ENCODE measurements around the gene CENPP. TPM values are rescaled to one million over a fixed set of nuclear protein-coding genes. Genes with fewer than 3 reads are reported as not detected.

Gene CENPP
- total RNA-seq, 2 experiments from 2014 or later, result 26.4 to 29.1 TPM

GRCh38 chr9:92293452-92294296, 32.1 kb upstream of the CENPP start, which contains the start of gene IARS1:
Gene IARS1 (minus strand): TSS chr9:92293697. CDS start chr9:92289419, 4,278 bp downstream.
- H3K4me3 Mint-ChIP-seq, result peak within 1 kb of the TSS; percentile 95
- H3K36me3 Mint-ChIP-seq (ENCODE audit: low read depth), result peaks cover 58% of the 10 kb centered on the region
- H3K27me3 Mint-ChIP-seq (ENCODE audit: low read depth), result no peaks in the 10 kb centered on the region
- H3K4me1 Mint-ChIP-seq (ENCODE audit: low read depth), result peaks cover 63% of the 10 kb centered on the region
- H3K9me3 Mint-ChIP-seq (ENCODE audit: insufficient read depth), result no peaks in the 10 kb centered on the region
- ChIA-PET CTCF (no interaction called here), POLR2A (interaction anchor here (1.0 to 1.3 kb wide), 3 partner anchors 9 to 33 kb away, joined by 3 to 5 read pairs (median 4); no protein-coding TSS in a partner anchor)
- DNase-seq (peak; percentile 99), ATAC-seq (peak; percentile 94)
- H3K27ac Mint-ChIP-seq, result peak within 1 kb of the TSS; percentile 98

GRCh38 chr9:92294297-92294676, 31.5 kb upstream of the CENPP start:
- H3K27me3 Mint-ChIP-seq (ENCODE audit: low read depth), result no peaks in the 10 kb centered on the region
- peak; percentile 33 for DNase-seq
- ATAC-seq, result peak; percentile 10
- peak overlapping the region; percentile 98 for H3K27ac Mint-ChIP-seq
- H3K9me3 Mint-ChIP-seq (ENCODE audit: insufficient read depth), result no peaks in the 10 kb centered on the region
- H3K36me3 Mint-ChIP-seq (ENCODE audit: low read depth), result peaks cover 62% of the 10 kb centered on the region
- ChIA-PET POLR2A (interaction anchor here (0.9 to 1.3 kb wide), 3 partner anchors 8 to 33 kb away, joined by 3 to 5 read pairs (median 3); partner anchors contain the start of gene CENPP), CTCF (no interaction called here)
- H3K4me3 Mint-ChIP-seq, result peak overlapping the region; percentile 95
- H3K4me1 Mint-ChIP-seq (ENCODE audit: low read depth), result peaks cover 63% of the 10 kb centered on the region

GRCh38 chr9:92295240-92295790, 30.4 kb upstream of the CENPP start:
- Mint-ChIP-seq H3K4me1 (ENCODE audit: low read depth) (peaks cover 57% of the 10 kb centered on the region), H3K4me3 (peak overlapping the region; percentile 23), H3K9me3 (ENCODE audit: insufficient read depth) (no peaks in the 10 kb centered on the region), H3K36me3 (ENCODE audit: low read depth) (peaks cover 56% of the 10 kb centered on the region), H3K27ac (peak overlapping the region; percentile 73), H3K27me3 (ENCODE audit: low read depth) (no peaks in the 10 kb centered on the region)
- ChIA-PET POLR2A (interaction anchor here (0.9 to 1.3 kb wide), 3 partner anchors 7 to 31 kb away, joined by 3 to 5 read pairs (median 3); partner anchors contain the start of genes CENPP and NOL8), CTCF (interaction anchor here (1.3 to 1.4 kb wide), 2 partner anchors 10 to 30 kb away, joined by 3 read pairs; partner anchors contain the start of gene NOL8)
- ATAC-seq, result no peak
- no peak for DNase-seq

GRCh38 chr9:92295827-92296258, 29.9 kb upstream of the CENPP start:
- ChIA-PET CTCF (interaction anchor here (1.3 to 1.4 kb wide), 2 partner anchors 9 to 29 kb away, joined by 3 read pairs; partner anchors contain the start of gene NOL8), POLR2A (interaction anchor here (1.0 kb wide), 1 partner anchor 29 kb away, joined by 3 read pairs; the partner anchor contains the start of gene NOL8)
- H3K4me1 Mint-ChIP-seq (ENCODE audit: low read depth), result peaks cover 55% of the 10 kb centered on the region
- H3K27ac Mint-ChIP-seq, result peak overlapping the region; percentile 73
- H3K27me3 Mint-ChIP-seq (ENCODE audit: low read depth), result no peaks in the 10 kb centered on the region
- no peak overlapping the region for H3K4me3 Mint-ChIP-seq
- peaks cover 53% of the 10 kb centered on the region for H3K36me3 Mint-ChIP-seq (ENCODE audit: low read depth)
- DNase-seq (peak; percentile 26), ATAC-seq (no peak)
- H3K9me3 Mint-ChIP-seq (ENCODE audit: insufficient read depth), result no peaks in the 10 kb centered on the region

GRCh38 chr9:92297611-92298010, 28.1 kb upstream of the CENPP start:
- Mint-ChIP-seq H3K4me3 (peak overlapping the region; percentile 45), H3K27ac (peak overlapping the region; percentile 69), H3K4me1 (ENCODE audit: low read depth) (peaks cover 38% of the 10 kb centered on the region), H3K9me3 (ENCODE audit: insufficient read depth) (no peaks in the 10 kb centered on the region), H3K27me3 (ENCODE audit: low read depth) (no peaks in the 10 kb centered on the region), H3K36me3 (ENCODE audit: low read depth) (peaks cover 54% of the 10 kb centered on the region)
- DNase-seq (no peak), ATAC-seq (no peak)
- ChIA-PET CTCF (no interaction called here), POLR2A (no interaction called here)

GRCh38 chr9:92298036-92298435, 27.7 kb upstream of the CENPP start:
- no peak for DNase-seq
- H3K27me3 Mint-ChIP-seq (ENCODE audit: low read depth), result no peaks in the 10 kb centered on the region
- CTCF ChIA-PET, result interaction anchor here (1.0 kb wide), 1 partner anchor 28 kb away, joined by 3 read pairs; no protein-coding TSS in a partner anchor
- ATAC-seq, result no peak
- peaks cover 54% of the 10 kb centered on the region for H3K36me3 Mint-ChIP-seq (ENCODE audit: low read depth)
- H3K9me3 Mint-ChIP-seq (ENCODE audit: insufficient read depth), result no peaks in the 10 kb centered on the region
- peak overlapping the region; percentile 69 for H3K27ac Mint-ChIP-seq
- POLR2A ChIA-PET, result no interaction called here
- peaks cover 35% of the 10 kb centered on the region for H3K4me1 Mint-ChIP-seq (ENCODE audit: low read depth)
- peak overlapping the region; percentile 45 for H3K4me3 Mint-ChIP-seq

GRCh38 chr9:92299116-92299515, 26.6 kb upstream of the CENPP start:
- CTCF ChIA-PET, result no interaction called here
- Mint-ChIP-seq H3K4me3 (no peak overlapping the region), H3K27me3 (ENCODE audit: low read depth) (no peaks in the 10 kb centered on the region), H3K27ac (peak overlapping the region; percentile 2), H3K9me3 (ENCODE audit: insufficient read depth) (no peaks in the 10 kb centered on the region), H3K36me3 (ENCODE audit: low read depth) (peaks cover 56% of the 10 kb centered on the region), H3K4me1 (ENCODE audit: low read depth) (peaks cover 32% of the 10 kb centered on the region)
- ATAC-seq, result no peak
- POLR2A ChIA-PET, result no interaction called here
- DNase-seq, result no peak

- ChIA-PET POLR2A (no interaction called here), CTCF (interaction anchor here (0.7 to 2.4 kb wide), 4 partner anchors 9 to 163 kb away, joined by 3 to 8 read pairs (median 4); partner anchors contain the start of gene CENPP)
- DNase-seq, result no peak
- Mint-ChIP-seq H3K27me3 (ENCODE audit: low read depth) (no peaks in the 10 kb centered on the region), H3K36me3 (ENCODE audit: low read depth) (peaks cover 58% of the 10 kb centered on the region), H3K4me1 (ENCODE audit: low read depth) (peaks cover 17% of the 10 kb centered on the region), H3K9me3 (ENCODE audit: insufficient read depth) (no peaks in the 10 kb centered on the region), H3K4me3 (no peak overlapping the region), H3K27ac (no peak overlapping the region)
- ATAC-seq, result no peak
Measured at GRCh38 chr9:92300936-92301335, 24.8 kb upstream of the CENPP start.

GRCh38 chr9:92308893-92309292, 16.9 kb upstream of the CENPP start:
- H3K4me1 Mint-ChIP-seq (ENCODE audit: low read depth), result peaks cover 11% of the 10 kb centered on the region
- no peaks in the 10 kb centered on the region for H3K27me3 Mint-ChIP-seq (ENCODE audit: low read depth)
- ChIA-PET CTCF (interaction anchor here (1.2 kb wide), 1 partner anchor 7 kb away, joined by 3 read pairs; no protein-coding TSS in a partner anchor), POLR2A (interaction anchor here (1.6 kb wide), 1 partner anchor 16 kb away, joined by 8 read pairs; the partner anchor contains the start of genes CENPP and NOL8)
- DNase-seq (no peak), ATAC-seq (no peak)
- H3K27ac Mint-ChIP-seq, result no peak overlapping the region
- peaks cover 61% of the 10 kb centered on the region for H3K36me3 Mint-ChIP-seq (ENCODE audit: low read depth)
- H3K4me3 Mint-ChIP-seq, result no peak overlapping the region
- H3K9me3 Mint-ChIP-seq (ENCODE audit: insufficient read depth), result no peaks in the 10 kb centered on the region

GRCh38 chr9:92310562-92310961, 15.2 kb upstream of the CENPP start:
- no peak overlapping the region for H3K4me3 Mint-ChIP-seq
- ChIA-PET POLR2A (no interaction called here), CTCF (no interaction called here)
- no peak overlapping the region for H3K27ac Mint-ChIP-seq
- ATAC-seq (no peak), DNase-seq (no peak)
- no peaks in the 10 kb centered on the region for H3K9me3 Mint-ChIP-seq (ENCODE audit: insufficient read depth)
- H3K4me1 Mint-ChIP-seq (ENCODE audit: low read depth), result peaks cover 11% of the 10 kb centered on the region
- peaks cover 69% of the 10 kb centered on the region for H3K36me3 Mint-ChIP-seq (ENCODE audit: low read depth)
- H3K27me3 Mint-ChIP-seq (ENCODE audit: low read depth), result no peaks in the 10 kb centered on the region

- ATAC-seq, result no peak
- Mint-ChIP-seq H3K27ac (peak overlapping the region; percentile 21), H3K36me3 (ENCODE audit: low read depth) (peaks cover 74% of the 10 kb centered on the region)
Measured at GRCh38 chr9:92312887-92313623, 12.7 kb upstream of the CENPP start.

More at GRCh38 chr9:92312887-92313623, 12.7 kb upstream of the CENPP start:
- POLR2A ChIA-PET, result no interaction called here
- H3K4me3 Mint-ChIP-seq, result no peak overlapping the region
- CTCF ChIA-PET, result interaction anchor here (1.5 kb wide), 1 partner anchor 11 kb away, joined by 6 read pairs; no protein-coding TSS in a partner anchor
- H3K4me1 Mint-ChIP-seq (ENCODE audit: low read depth), result peaks cover 12% of the 10 kb centered on the region
- no peak for DNase-seq
- H3K27me3 Mint-ChIP-seq (ENCODE audit: low read depth), result no peaks in the 10 kb centered on the region
- H3K9me3 Mint-ChIP-seq (ENCODE audit: insufficient read depth), result no peaks in the 10 kb centered on the region

Data from activated CD8-positive, alpha-beta T cell treated with anti-CD3 and anti-CD28 coated beads, Interleukin-2, amount 10 ng/mL, durations not matched to agents 7 days and 5 days (primary cell).